Transverse colon (tissue), 4 donors: ENCODE measurements around the gene SETD5. TPM values are rescaled to one million over a fixed set of nuclear protein-coding genes. Genes with fewer than 3 reads are reported as not detected.

ENCODE experiments used
- DNase-seq: peaks from one replicate; pipeline ENCODE4 v3.0.0-alpha.2; 2019
- H3K27ac ChIP-seq, 4 donors: fragments of 200-600 bp; sonication (generic); 2 replicates each; pipeline ENCODE4 v1.5.1; 2016 to 2018; ENCODE audit warnings: inconsistent platforms in 4 of 4
- H3K27me3 ChIP-seq: fragments of 200-600 bp; sonication (generic); 2 replicates; pipeline ENCODE4 v1.5.1; 2017; ENCODE audit warnings: inconsistent platforms
- H3K36me3 ChIP-seq, 4 donors: fragments of 200-600 bp; sonication (generic); 2 replicates each; pipeline ENCODE4 v1.5.1; 2017 to 2019; ENCODE audit warnings: inconsistent platforms in 4 of 4
- H3K4me1 ChIP-seq, 4 donors: fragments of 200-600 bp; sonication (generic); 2 replicates each; pipeline ENCODE4 v1.5.1; 2017 to 2020; ENCODE audit warnings: inconsistent platforms in 4 of 4
- H3K4me3 ChIP-seq, 4 donors: fragments of 200-600 bp; sonication (generic); 1 replicate in 1 of 4; 2 replicates in 3 of 4; pipeline versions ENCODE4 v1.5.1 to v1.6.1; 2017 to 2019; ENCODE audit warnings: inconsistent platforms in 4 of 4
- H3K9me3 ChIP-seq, 2 donors: fragments of 200-600 bp; sonication (generic); 2 replicates each; pipeline ENCODE4 v1.5.1; 2017 to 2019; ENCODE audit warnings: inconsistent platforms in 2 of 2
- CTCF ChIP-seq, 5 experiments: fragments of 200-600 bp in 3 of 5; fragments of 450-650 bp in 2 of 5; sonication (generic) in 3 of 5; IDR thresholded peaks; 1 replicate in 2 of 5; 2 replicates in 3 of 5; pipeline ENCODE4 v1.5.1; 2016 to 2017; ENCODE audit warnings: antibody characterized with exemption in 5 of 5, inconsistent platforms in 3 of 5, mild to moderate bottlenecking in 2 of 5, moderate library complexity in 1 of 5
- EP300 ChIP-seq: sonication (generic); formaldehyde crosslinking; IDR thresholded peaks from one replicate; pipeline ENCODE4 v1.6.1; 2017; ENCODE audit warnings: antibody characterized with exemption, low read depth
- POLR2A ChIP-seq: fragments of 450-650 bp; IDR thresholded peaks from one replicate; pipeline ENCODE4 v1.6.1; 2016; ENCODE audit warnings: antibody characterized with exemption, mild to moderate bottlenecking, moderate library complexity
- POLR2AphosphoS5 ChIP-seq, 3 donors: sonication (generic); formaldehyde crosslinking; IDR thresholded peaks; one replicate each; pipeline ENCODE4 v1.6.1; 2016; ENCODE audit warnings: antibody characterized with exemption in 3 of 3
- WGBS, 2 donors: methylation state at CpG; one replicate each; pipeline ENCODE4 v1.1.5; 2018; ENCODE audit warnings: low coverage in 1 of 2; 5-methylcytosine and 5-hydroxymethylcytosine counted together
- in situ Hi-C, 4 donors: fragments of 200-750 bp; cut with MboI; loops; one replicate each; pipeline versions ENCODE4 v1.15.0 to v1.15.1; 2017; ENCODE audit warnings: low sequenced_read_pairs in 3 of 4, low pct_ligation_motif_present in 1 of 4, low pct_unique_long_range_greater_than_20kb in 1 of 4
- intact Hi-C: fragments of 100-400 bp; cut with DNase I; formaldehyde crosslinking; loops from one replicate; pipeline ENCODE4 v1.15.1; 2023; ENCODE audit warnings: low total_unique reads
- total RNA-seq, 4 donors: library from RNA; depleted of rRNA; stranded (reverse); fragments of >200 nt; gene quantifications; one replicate each; pipeline ENCODE4 v1.1.0, GENCODE V29; 2016

The SETD5 gene
- total RNA-seq, 4 donors from 2014 or later, result 70.6 to 161 (median 129) TPM

DNA sequence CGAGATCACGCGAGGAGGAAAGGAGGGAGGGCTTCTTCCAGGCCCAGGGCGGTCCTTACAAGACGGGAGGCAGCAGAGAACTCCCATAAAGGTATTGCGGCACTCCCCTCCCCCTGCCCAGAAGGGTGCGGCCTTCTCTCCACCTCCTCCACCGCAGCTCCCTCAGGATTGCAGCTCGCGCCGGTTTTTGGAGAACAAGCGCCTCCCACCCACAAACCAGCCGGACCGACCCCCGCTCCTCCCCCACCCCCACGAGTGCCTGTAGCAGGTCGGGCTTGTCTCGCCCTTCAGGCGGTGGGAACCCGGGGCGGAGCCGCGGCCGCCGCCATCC is 1.1 kb upstream of the SETD5 start:
- in situ Hi-C loops, result no loop called here
- peaks cover 45 to 71% (median 60%) of the 10 kb centered on the region in 4 donors for H3K4me1 ChIP-seq
- peaks cover 0 to 10% (median 1%) of the 10 kb centered on the region in 4 donors for H3K36me3 ChIP-seq

GRCh38 chr3:9396632-9397331 is 633 bp upstream of the SETD5 start:
- no peaks in the 10 kb centered on the region for H3K27me3 ChIP-seq
- DNase-seq, result peak; percentile 98
- peak overlapping the region; percentile 75 to 91 (median 81) for H3K4me3 ChIP-seq
- H3K9me3 ChIP-seq, result no peaks in the 10 kb centered on the region
- H3K4me1 ChIP-seq, result peaks cover 47 to 71% (median 61%) of the 10 kb centered on the region in 4 donors
- TF ChIP-seq POLR2A (no peak), POLR2AphosphoS5 (IDR thresholded peaks at IDR 0.05) (peak; percentile 52 to 66 (median 60)), EP300 (peak; percentile 12)
- intact Hi-C loops (no loop called here), in situ Hi-C loops (no loop called here)
- WGBS, 2 donors, result 1% methylated on average over 41 of the region's 71 CpGs; no CpG with 5 or more reads in 1 of the 2 donors
- H3K36me3 ChIP-seq, result peaks cover 0 to 7% (median 0%) of the 10 kb centered on the region in 4 donors
- peak overlapping the region; percentile 98 to 99 (median 98) for H3K27ac ChIP-seq

More for the DNA sequence above, 1.1 kb upstream of the SETD5 start:
- 0% methylated on average over 23 of the region's 25 CpGs; no CpG with 5 or more reads in 1 of the 2 donors for WGBS, 2 donors
- H3K9me3 ChIP-seq, result no peaks in the 10 kb centered on the region
- H3K4me3 ChIP-seq, result peak overlapping the region; percentile 75 to 91 (median 81)
- H3K27ac ChIP-seq, result peak overlapping the region; percentile 98 to 99 (median 98)
- no peaks in the 10 kb centered on the region for H3K27me3 ChIP-seq
- intact Hi-C loops, result no loop called here
- DNase-seq, result peak; percentile 94
- peak; percentile 78 for TF ChIP-seq POLR2A
- no peak for TF ChIP-seq CTCF (IDR thresholded peaks at IDR 0.05)
- TF ChIP-seq EP300, result no peak
- peak; percentile 48 to 75 (median 54) for TF ChIP-seq POLR2AphosphoS5 (IDR thresholded peaks at IDR 0.05)

- WGBS, 2 donors, result 1 to 10% methylated on average over 2 to 29 of the region's 47 CpGs
- Histone ChIP-seq H3K36me3 (peaks cover 0 to 7% (median 0%) of the 10 kb centered on the region in 4 donors), H3K27ac (peak overlapping the region; percentile 98 to 99 (median 98)), H3K27me3 (no peaks in the 10 kb centered on the region), H3K9me3 (no peaks in the 10 kb centered on the region), H3K4me3 (peak overlapping the region; percentile 75 to 98 (median 88)), H3K4me1 (peaks cover 53 to 71% (median 62%) of the 10 kb centered on the region in 4 donors)
- in situ Hi-C loops (no loop called here), intact Hi-C loops (no loop called here)
- TF ChIP-seq POLR2A (no peak), POLR2AphosphoS5 (IDR thresholded peaks at IDR 0.05) (peak in 1 of 3 donors; percentile 25), CTCF (IDR thresholded peaks at IDR 0.05) (no peak)
- DNase-seq, result peak; percentile 56
Observed at GRCh38 chr3:9397906-9398699, 688 bp downstream of the SETD5 start.

GRCh38 chr3:9398700-9399336 is 1.4 kb downstream of the SETD5 start:
- Histone ChIP-seq H3K27ac (peak overlapping the region; percentile 98 to 99 (median 98)), H3K4me1 (peaks cover 54 to 71% (median 64%) of the 10 kb centered on the region in 4 donors), H3K27me3 (no peaks in the 10 kb centered on the region), H3K36me3 (peaks cover 0 to 7% (median 0%) of the 10 kb centered on the region in 4 donors), H3K4me3 (peak overlapping the region; percentile 75 to 98 (median 88)), H3K9me3 (no peaks in the 10 kb centered on the region)
- no peak for DNase-seq
- in situ Hi-C loops, result no loop called here
- intact Hi-C loops, result no loop called here
- TF ChIP-seq EP300 (no peak), CTCF (IDR thresholded peaks at IDR 0.05) (no peak), POLR2A (no peak), POLR2AphosphoS5 (IDR thresholded peaks at IDR 0.05) (no peak)
- 0 to 2% methylated on average over 7 of the region's 7 CpGs for WGBS, 2 donors
